OCI-LY3 (cell line): Measurements from ENCODE around the gene BACH1.

ENCODE experiments used
- EZH2phosphoT487 ChIP-seq: fragments of 200-600 bp; shearing (Covaris generic); IDR thresholded peaks from 2 replicates; pipeline ENCODE4 v1.6.1; 2018; ENCODE audit warnings: antibody characterized with exemption, mixed run types, low read depth
- TF ChIP-seq, protein P1 (sequence below): fragments of 200-600, 300-600 bp; sonication (generic); IDR thresholded peaks from 2 replicates; pipeline ENCODE4 v1.5.1; 2014; ENCODE audit warnings: antibody characterized with exemption, low read length, low read depth

DNA sequence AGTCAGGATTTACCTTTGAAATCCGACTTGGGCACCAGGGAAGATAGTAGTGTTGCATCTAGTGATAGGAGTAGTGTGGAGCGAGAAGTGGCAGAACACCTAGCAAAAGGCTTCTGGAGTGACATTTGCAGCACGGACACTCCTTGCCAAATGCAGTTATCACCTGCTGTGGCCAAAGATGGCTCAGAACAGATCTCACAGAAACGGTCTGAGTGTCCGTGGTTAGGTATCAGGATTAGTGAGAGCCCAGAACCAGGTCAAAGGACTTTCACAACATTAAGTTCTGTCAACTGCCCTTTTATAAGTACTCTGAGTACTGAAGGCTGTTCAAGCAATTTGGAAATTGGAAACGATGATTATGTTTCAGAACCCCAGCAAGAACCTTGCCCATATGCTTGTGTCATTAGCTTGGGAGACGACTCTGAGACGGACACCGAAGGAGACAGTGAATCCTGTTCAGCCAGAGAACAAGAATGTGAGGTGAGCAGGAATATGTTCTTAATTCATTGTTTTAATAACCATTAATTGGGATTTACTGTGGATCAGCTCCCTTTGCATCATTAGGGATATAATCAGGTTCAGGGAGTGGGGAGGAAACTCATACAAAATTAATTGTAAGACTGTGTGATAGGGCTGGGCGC lies 28.3 kb downstream of the BACH1 start:
- TF ChIP-seq, protein P1, sequence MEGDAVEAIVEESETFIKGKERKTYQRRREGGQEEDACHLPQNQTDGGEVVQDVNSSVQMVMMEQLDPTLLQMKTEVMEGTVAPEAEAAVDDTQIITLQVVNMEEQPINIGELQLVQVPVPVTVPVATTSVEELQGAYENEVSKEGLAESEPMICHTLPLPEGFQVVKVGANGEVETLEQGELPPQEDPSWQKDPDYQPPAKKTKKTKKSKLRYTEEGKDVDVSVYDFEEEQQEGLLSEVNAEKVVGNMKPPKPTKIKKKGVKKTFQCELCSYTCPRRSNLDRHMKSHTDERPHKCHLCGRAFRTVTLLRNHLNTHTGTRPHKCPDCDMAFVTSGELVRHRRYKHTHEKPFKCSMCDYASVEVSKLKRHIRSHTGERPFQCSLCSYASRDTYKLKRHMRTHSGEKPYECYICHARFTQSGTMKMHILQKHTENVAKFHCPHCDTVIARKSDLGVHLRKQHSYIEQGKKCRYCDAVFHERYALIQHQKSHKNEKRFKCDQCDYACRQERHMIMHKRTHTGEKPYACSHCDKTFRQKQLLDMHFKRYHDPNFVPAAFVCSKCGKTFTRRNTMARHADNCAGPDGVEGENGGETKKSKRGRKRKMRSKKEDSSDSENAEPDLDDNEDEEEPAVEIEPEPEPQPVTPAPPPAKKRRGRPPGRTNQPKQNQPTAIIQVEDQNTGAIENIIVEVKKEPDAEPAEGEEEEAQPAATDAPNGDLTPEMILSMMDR, result no peak
- TF ChIP-seq EZH2phosphoT487, result no peak
